ENCODE data around the gene FAM83C.

FAM83C gene

GRCh38 chr20:35286077-35286898 is 5.9 kb downstream of the FAM83C start:
- Histone ChIP-seq H3K9me3 (ENCODE audit: control insufficient read depth, insufficient read depth, low read length) (no peaks in the 10 kb centered on the region), H3K4me1 (ENCODE audit: control insufficient read depth, insufficient read depth, low read length) (peaks cover 2% of the 10 kb centered on the region), H3K9ac (ENCODE audit: low read depth, low read length) (no peak overlapping the region), H3K36me3 (ENCODE audit: control insufficient read depth, insufficient read depth, low read length) (peaks cover 7% of the 10 kb centered on the region), H3K27me3 (ENCODE audit: control insufficient read depth, insufficient read depth, low read length) (no peaks in the 10 kb centered on the region), H3K4me3 (ENCODE audit: low read depth, low read length) (no peak overlapping the region)

GRCh38 chr20:35285806-35286076 is 6.5 kb downstream of the FAM83C start:
- Histone ChIP-seq H3K9ac (ENCODE audit: low read depth, low read length) (no peak overlapping the region), H3K4me3 (ENCODE audit: low read depth, low read length) (peak overlapping the region; percentile 98), H3K36me3 (ENCODE audit: control insufficient read depth, insufficient read depth, low read length) (peaks cover 10% of the 10 kb centered on the region), H3K9me3 (ENCODE audit: control insufficient read depth, insufficient read depth, low read length) (no peaks in the 10 kb centered on the region), H3K4me1 (ENCODE audit: control insufficient read depth, insufficient read depth, low read length) (peaks cover 2% of the 10 kb centered on the region), H3K27me3 (ENCODE audit: control insufficient read depth, insufficient read depth, low read length) (no peaks in the 10 kb centered on the region)

GRCh38 chr20:35284992-35285805 is 7.0 kb downstream of the FAM83C start:
- Histone ChIP-seq H3K9me3 (ENCODE audit: control insufficient read depth, insufficient read depth, low read length) (no peaks in the 10 kb centered on the region), H3K4me3 (ENCODE audit: low read depth, low read length) (peak overlapping the region; percentile 98), H3K4me1 (ENCODE audit: control insufficient read depth, insufficient read depth, low read length) (peaks cover 2% of the 10 kb centered on the region), H3K36me3 (ENCODE audit: control insufficient read depth, insufficient read depth, low read length) (peaks cover 15% of the 10 kb centered on the region), H3K9ac (ENCODE audit: low read depth, low read length) (peak overlapping the region; percentile 83), H3K27me3 (ENCODE audit: control insufficient read depth, insufficient read depth, low read length) (no peaks in the 10 kb centered on the region)

- Histone ChIP-seq H3K27me3 (ENCODE audit: control insufficient read depth, insufficient read depth, low read length) (no peaks in the 10 kb centered on the region), H3K4me1 (ENCODE audit: control insufficient read depth, insufficient read depth, low read length) (peaks cover 2% of the 10 kb centered on the region), H3K4me3 (ENCODE audit: low read depth, low read length) (peak within 1 kb of the TSS; percentile 98), H3K36me3 (ENCODE audit: control insufficient read depth, insufficient read depth, low read length) (peaks cover 23% of the 10 kb centered on the region), H3K9me3 (ENCODE audit: control insufficient read depth, insufficient read depth, low read length) (no peaks in the 10 kb centered on the region), H3K9ac (ENCODE audit: low read depth, low read length) (peak within 1 kb of the TSS; percentile 83)
Measured at GRCh38 chr20:35284267-35284991, 7.8 kb downstream of the FAM83C start, which contains the start of gene EIF6. Gene EIF6, minus strand, starts transcription at chr20:35284772. Its CDS starts 285 bp downstream, at chr20:35284487.

GRCh38 chr20:35283441-35284266 is 8.6 kb downstream of the FAM83C start:
- Histone ChIP-seq H3K9ac (ENCODE audit: low read depth, low read length) (peak overlapping the region; percentile 47), H3K36me3 (ENCODE audit: control insufficient read depth, insufficient read depth, low read length) (peaks cover 31% of the 10 kb centered on the region), H3K4me1 (ENCODE audit: control insufficient read depth, insufficient read depth, low read length) (peaks cover 2% of the 10 kb centered on the region), H3K9me3 (ENCODE audit: control insufficient read depth, insufficient read depth, low read length) (no peaks in the 10 kb centered on the region), H3K27me3 (ENCODE audit: control insufficient read depth, insufficient read depth, low read length) (no peaks in the 10 kb centered on the region), H3K4me3 (ENCODE audit: low read depth, low read length) (peak overlapping the region; percentile 98)

- Histone ChIP-seq H3K9me3 (ENCODE audit: control insufficient read depth, insufficient read depth, low read length) (no peaks in the 10 kb centered on the region), H3K4me1 (ENCODE audit: control insufficient read depth, insufficient read depth, low read length) (peaks cover 5% of the 10 kb centered on the region), H3K4me3 (ENCODE audit: low read depth, low read length) (no peak overlapping the region), H3K27me3 (ENCODE audit: control insufficient read depth, insufficient read depth, low read length) (no peaks in the 10 kb centered on the region), H3K36me3 (ENCODE audit: control insufficient read depth, insufficient read depth, low read length) (peaks cover 33% of the 10 kb centered on the region), H3K9ac (ENCODE audit: low read depth, low read length) (no peak overlapping the region)
Measured at GRCh38 chr20:35281506-35282101, 10.6 kb downstream of the FAM83C start.

- no peaks in the 10 kb centered on the region for H3K9me3 ChIP-seq (ENCODE audit: control insufficient read depth, insufficient read depth, low read length)
- H3K4me3 ChIP-seq (ENCODE audit: low read depth, low read length) = no peak overlapping the region
- H3K4me1 ChIP-seq (ENCODE audit: control insufficient read depth, insufficient read depth, low read length) = peaks cover 7% of the 10 kb centered on the region
- H3K27me3 ChIP-seq (ENCODE audit: control insufficient read depth, insufficient read depth, low read length) = no peaks in the 10 kb centered on the region
- peaks cover 36% of the 10 kb centered on the region for H3K36me3 ChIP-seq (ENCODE audit: control insufficient read depth, insufficient read depth, low read length)
- H3K9ac ChIP-seq (ENCODE audit: low read depth, low read length) = no peak overlapping the region
Measured at GRCh38 chr20:35280523-35280922, 11.7 kb downstream of the FAM83C start.

- Histone ChIP-seq H3K36me3 (ENCODE audit: control insufficient read depth, insufficient read depth, low read length) (peaks cover 36% of the 10 kb centered on the region), H3K9ac (ENCODE audit: low read depth, low read length) (no peak overlapping the region)
Measured at GRCh38 chr20:35279533-35280174, 12.6 kb downstream of the FAM83C start.

GRCh38 chr20:35279040-35279439 is 13.2 kb downstream of the FAM83C start:
- H3K9ac ChIP-seq (ENCODE audit: low read depth, low read length) = no peak overlapping the region
- peaks cover 7% of the 10 kb centered on the region for H3K4me1 ChIP-seq (ENCODE audit: control insufficient read depth, insufficient read depth, low read length)
- no peaks in the 10 kb centered on the region for H3K27me3 ChIP-seq (ENCODE audit: control insufficient read depth, insufficient read depth, low read length)
- H3K4me3 ChIP-seq (ENCODE audit: low read depth, low read length) = no peak overlapping the region
- H3K9me3 ChIP-seq (ENCODE audit: control insufficient read depth, insufficient read depth, low read length) = no peaks in the 10 kb centered on the region
- H3K36me3 ChIP-seq (ENCODE audit: control insufficient read depth, insufficient read depth, low read length) = peaks cover 42% of the 10 kb centered on the region

More at GRCh38 chr20:35279533-35280174, 12.6 kb downstream of the FAM83C start:
- H3K4me1 ChIP-seq (ENCODE audit: control insufficient read depth, insufficient read depth, low read length) = peaks cover 7% of the 10 kb centered on the region
- H3K9me3 ChIP-seq (ENCODE audit: control insufficient read depth, insufficient read depth, low read length) = no peaks in the 10 kb centered on the region
- H3K4me3 ChIP-seq (ENCODE audit: low read depth, low read length) = no peak overlapping the region
- H3K27me3 ChIP-seq (ENCODE audit: control insufficient read depth, insufficient read depth, low read length) = no peaks in the 10 kb centered on the region

- H3K4me3 ChIP-seq (ENCODE audit: low read depth, low read length) = peak within 1 kb of the TSS; percentile 90
Measured at GRCh38 chr20:35277531-35278395, 14.5 kb downstream of the FAM83C start, which contains the start of gene MMP24OS. Gene MMP24OS, minus strand, starts transcription at chr20:35278122. Its CDS starts 193 bp downstream, at chr20:35277929.

More at GRCh38 chr20:35277531-35278395, 14.5 kb downstream of the FAM83C start, which contains the start of gene MMP24OS:
- Histone ChIP-seq H3K9ac (ENCODE audit: low read depth, low read length) (peak within 1 kb of the TSS; percentile 94), H3K36me3 (ENCODE audit: control insufficient read depth, insufficient read depth, low read length) (peaks cover 41% of the 10 kb centered on the region), H3K27me3 (ENCODE audit: control insufficient read depth, insufficient read depth, low read length) (no peaks in the 10 kb centered on the region), H3K4me1 (ENCODE audit: control insufficient read depth, insufficient read depth, low read length) (peaks cover 5% of the 10 kb centered on the region), H3K9me3 (ENCODE audit: control insufficient read depth, insufficient read depth, low read length) (no peaks in the 10 kb centered on the region)

Measured in iPS-15b (cell line).